Esophagus squamous epithelium (tissue), 4 donors: ENCODE measurements around the gene PTPRN2.

ENCODE experiments used
- CTCF ChIP-seq, 6 experiments: fragments of 450-650 bp in 4 of 6; fragments of 200-600 bp in 2 of 6; sonication (generic) in 2 of 6; IDR thresholded peaks; one replicate each; pipeline ENCODE4 v1.5.1; 2016 to 2019; ENCODE audit warnings: antibody characterized with exemption in 6 of 6, mild to moderate bottlenecking in 4 of 6, moderate library complexity in 4 of 6
- POLR2A ChIP-seq, 4 donors: fragments of 450-650 bp; IDR thresholded peaks; one replicate each; pipeline ENCODE4 v1.6.1; 2017; ENCODE audit warnings: antibody characterized with exemption in 4 of 4, mild to moderate bottlenecking in 4 of 4, moderate library complexity in 3 of 4

- TF ChIP-seq CTCF (IDR thresholded peaks at IDR 0.05), result no peak
- no peak for TF ChIP-seq POLR2A (IDR thresholded peaks at IDR 0.05)
Measured at GRCh38 chr7:157757211-157757610, 830.4 kb downstream of the PTPRN2 start.
